ENCODE data around the gene IRGQ.
"Not testable (repeated sequence)": the region's sequence is repeated elsewhere in the genome, so short reads cannot be mapped to it uniquely, and the experiment has no call there.

The IRGQ gene

GRCh38 chr19:43575156-43575950, 20.6 kb downstream of the IRGQ start, which contains the start of the genes PINLYP and XRCC1:
Gene PINLYP, plus strand, starts transcription at chr19:43575801. Its CDS starts 1,391 bp downstream, at chr19:43577192.
Gene XRCC1, minus strand, starts transcription at chr19:43575527. Its CDS starts 69 bp downstream, at chr19:43575458.
- DNase-seq = peak; percentile 58 to 99 (median 94)

- peak in 3 of 58 donors; percentile 12 to 28 (median 18) for DNase-seq
Observed at GRCh38 chr19:43574424-43575155, 21.3 kb downstream of the IRGQ start.

- DNase-seq = no peak
Observed at GRCh38 chr19:43572171-43572588, 23.8 kb downstream of the IRGQ start.

- no peak for DNase-seq
Observed at GRCh38 chr19:43570174-43570791, 25.7 kb downstream of the IRGQ start.

- DNase-seq = no peak
Observed at GRCh38 chr19:43569657-43570056, 26.3 kb downstream of the IRGQ start.

GRCh38 chr19:43564800-43565199, 31.1 kb downstream of the IRGQ start:
- peak in 32 of 58 donors; percentile 2 to 60 (median 24) for DNase-seq

GRCh38 chr19:43563816-43564457, 32.0 kb downstream of the IRGQ start:
- DNase-seq = no peak

GRCh38 chr19:43562698-43563241, 33.2 kb downstream of the IRGQ start:
- DNase-seq = peak; percentile 9 to 93 (median 68)

GRCh38 chr19:43562226-43562697, 33.7 kb downstream of the IRGQ start:
- DNase-seq = no peak

- DNase-seq = no peak
Observed at GRCh38 chr19:43561139-43561970, 34.6 kb downstream of the IRGQ start.

- DNase-seq = peak in 1 of 58 donors; percentile 5
Observed at GRCh38 chr19:43560687-43561086, 35.2 kb downstream of the IRGQ start.

GRCh38 chr19:43555185-43555770, 40.7 kb downstream of the IRGQ start:
- DNase-seq = peak in 56 of 58 donors; percentile 5 to 86 (median 60)

- no peak for DNase-seq
Observed at GRCh38 chr19:43554317-43554895, 41.5 kb downstream of the IRGQ start.

- DNase-seq = no peak
Observed at GRCh38 chr19:43553656-43554055, 42.3 kb downstream of the IRGQ start.

- DNase-seq = no peak
Observed at GRCh38 chr19:43552616-43553015, 43.3 kb downstream of the IRGQ start.

- no peak for DNase-seq
Observed at GRCh38 chr19:43552198-43552450, 43.8 kb downstream of the IRGQ start.

GRCh38 chr19:43551399-43552197, 44.3 kb downstream of the IRGQ start:
- no peak for DNase-seq

GRCh38 chr19:43548706-43549105, 47.2 kb downstream of the IRGQ start:
- DNase-seq = no peak

GRCh38 chr19:43547926-43548325, 48.0 kb downstream of the IRGQ start:
- not testable (repeated sequence) for DNase-seq

Data from anterior cingulate cortex (tissue), 58 donors.